Measurements from ENCODE around the gene DNAJB13. TPM values are rescaled to one million over a fixed set of nuclear protein-coding genes. Genes with fewer than 3 reads are reported as not detected.

The DNAJB13 gene
- total RNA-seq, 1 donor from 2014 or later, result not detected

DNA sequence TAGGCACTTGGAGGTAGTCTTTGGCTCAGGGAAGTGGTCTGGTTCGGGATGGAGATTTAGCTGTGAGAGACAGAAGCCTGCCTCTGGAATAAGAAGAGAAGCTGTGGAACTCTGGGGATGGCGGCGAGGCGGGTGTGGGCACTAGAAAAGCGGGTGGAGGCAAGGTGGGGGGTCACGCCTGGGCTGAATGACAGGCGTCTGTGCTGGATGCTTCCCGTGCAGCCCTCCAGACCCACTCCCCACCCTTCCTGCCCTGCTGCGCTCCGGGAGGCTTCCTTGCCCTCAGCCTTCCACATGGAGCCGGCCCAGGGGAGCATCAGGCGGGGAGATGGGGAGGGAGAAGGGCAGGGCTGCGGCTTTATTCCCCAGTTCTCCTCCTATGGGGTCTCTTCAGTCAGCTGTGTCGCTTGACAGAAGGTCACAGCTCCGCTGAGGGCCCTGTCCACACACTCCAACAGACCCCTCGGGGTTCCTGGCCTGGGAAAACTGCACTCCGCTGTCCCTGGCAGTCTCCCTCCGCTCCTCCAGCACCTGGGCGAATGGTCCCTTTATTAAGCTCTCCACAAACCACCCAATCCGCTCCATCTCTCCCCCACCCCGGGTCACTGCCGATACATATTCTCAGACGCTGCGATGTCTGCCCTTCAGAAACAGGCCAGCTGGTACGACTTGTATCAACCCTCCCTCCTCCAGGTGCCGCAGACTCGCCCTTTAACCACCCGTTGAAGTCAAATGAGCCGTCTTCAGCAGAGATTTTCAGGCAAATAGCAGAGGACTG is 6.2 kb downstream of the DNAJB13 start:
- no peak for DNase-seq

DNA sequence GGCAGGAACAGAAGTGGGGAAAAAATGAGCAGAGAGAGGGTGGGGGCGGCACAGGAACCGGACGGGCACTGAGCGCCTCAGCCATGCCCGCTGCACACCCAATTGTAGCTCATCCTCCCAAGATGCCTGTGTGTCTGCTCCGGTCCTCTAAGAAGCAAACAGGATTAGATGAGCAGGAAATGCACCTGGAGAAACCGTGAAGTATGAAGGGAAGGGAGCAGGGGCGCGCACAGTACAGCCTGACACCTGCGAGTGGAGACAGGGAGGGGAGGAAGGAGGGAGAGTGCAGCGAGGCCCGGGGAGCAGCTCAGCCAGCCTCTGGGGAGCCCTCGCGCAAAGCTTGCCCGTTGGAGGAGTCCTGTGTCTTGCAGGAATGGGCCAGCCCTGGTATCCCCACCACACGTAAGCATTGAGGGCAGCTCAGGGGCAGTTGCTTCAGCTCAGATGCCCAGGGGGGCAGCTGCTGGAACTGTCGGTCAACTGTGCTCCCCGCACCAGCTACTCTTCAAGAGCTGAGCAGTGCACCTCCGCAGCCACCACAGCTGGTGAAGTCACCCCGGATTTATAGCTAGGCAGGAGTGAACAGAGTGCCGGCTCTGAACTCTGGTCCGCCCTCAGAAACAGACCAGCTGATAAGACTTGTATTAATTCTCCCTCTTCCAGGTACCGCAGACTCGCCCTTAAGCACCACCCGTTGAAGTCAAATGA is 7.0 kb downstream of the DNAJB13 start:
- DNase-seq, result no peak

DNA sequence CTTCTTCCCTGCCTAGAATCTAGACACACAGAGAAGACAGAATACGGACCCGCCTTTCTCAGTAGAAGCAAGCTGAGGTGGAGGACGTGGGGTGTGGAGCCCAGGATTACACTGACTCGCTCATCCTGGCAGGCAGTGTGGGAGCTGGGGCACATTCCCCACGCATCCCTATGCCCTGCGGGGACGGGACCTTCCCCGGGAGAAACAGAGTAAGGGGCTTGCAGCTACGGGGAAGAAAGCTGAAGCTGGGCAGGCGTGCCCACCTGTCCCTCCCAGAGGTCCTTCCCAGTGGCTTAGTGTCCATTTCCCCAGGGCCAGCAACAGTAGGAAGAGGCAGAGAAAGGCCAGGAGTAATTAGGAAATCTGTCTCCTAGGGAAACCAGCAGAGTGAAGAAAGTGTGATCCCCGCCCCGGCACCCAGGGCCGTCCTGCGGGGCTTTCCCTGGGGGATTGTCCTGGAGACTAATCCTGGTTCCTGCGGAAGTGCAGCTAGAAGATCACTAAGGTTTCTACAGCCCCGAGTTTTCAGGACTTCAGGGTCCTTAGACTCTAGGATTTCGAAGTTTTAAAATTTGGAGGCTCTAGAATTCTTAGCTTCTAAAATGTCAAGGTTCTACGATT is 7.8 kb downstream of the DNAJB13 start:
- DNase-seq, result no peak

DNA sequence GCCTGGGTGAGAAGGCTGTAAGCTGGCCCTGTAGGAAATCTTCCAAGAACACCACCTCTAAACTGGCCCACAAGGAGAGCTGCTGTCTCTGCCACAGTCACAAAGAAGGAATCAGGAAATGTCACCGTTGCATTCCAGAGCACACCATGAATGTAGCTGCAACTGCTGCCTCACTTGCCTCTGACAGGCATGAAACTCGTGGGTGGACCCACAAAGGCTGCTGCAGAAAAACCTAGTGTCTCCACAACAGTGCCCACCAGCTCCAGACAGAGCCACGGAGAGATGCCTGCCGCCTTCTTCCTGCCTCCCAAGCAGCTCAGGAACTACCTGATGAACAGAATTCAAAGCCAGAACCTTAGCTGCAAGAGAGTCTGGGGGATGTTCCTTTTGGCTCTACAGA is 10.5 kb downstream of the DNAJB13 start:
- DNase-seq, result no peak

DNA sequence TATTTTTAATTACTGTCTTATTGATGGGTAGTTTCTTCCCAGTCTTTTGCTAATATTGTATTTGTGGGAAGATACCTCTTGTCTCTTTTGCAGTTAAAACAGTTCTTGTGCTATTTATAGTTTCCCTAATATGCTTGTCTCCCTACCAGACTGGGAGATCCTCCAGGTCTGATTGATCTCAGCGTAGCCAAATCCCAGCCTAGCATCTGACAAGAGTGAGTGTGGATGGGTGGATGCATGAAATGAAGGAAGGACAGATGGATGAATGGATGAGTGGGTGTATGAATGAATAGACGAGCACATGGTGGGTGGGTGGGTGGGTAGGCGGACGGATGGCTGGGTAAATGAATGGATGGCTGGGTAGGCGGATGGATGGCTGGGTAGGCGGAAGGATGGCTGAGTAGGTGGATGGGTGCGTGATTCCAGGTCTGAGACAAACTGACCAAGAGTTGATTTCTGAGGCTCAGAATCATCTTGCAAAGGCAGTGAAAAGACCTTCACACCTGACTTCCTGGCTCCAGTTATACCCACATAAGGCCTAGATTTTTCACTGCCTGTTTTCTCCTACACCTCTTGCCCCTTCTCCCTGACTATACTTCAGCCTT is 11.4 kb downstream of the DNAJB13 start:
- DNase-seq, result no peak

DNA sequence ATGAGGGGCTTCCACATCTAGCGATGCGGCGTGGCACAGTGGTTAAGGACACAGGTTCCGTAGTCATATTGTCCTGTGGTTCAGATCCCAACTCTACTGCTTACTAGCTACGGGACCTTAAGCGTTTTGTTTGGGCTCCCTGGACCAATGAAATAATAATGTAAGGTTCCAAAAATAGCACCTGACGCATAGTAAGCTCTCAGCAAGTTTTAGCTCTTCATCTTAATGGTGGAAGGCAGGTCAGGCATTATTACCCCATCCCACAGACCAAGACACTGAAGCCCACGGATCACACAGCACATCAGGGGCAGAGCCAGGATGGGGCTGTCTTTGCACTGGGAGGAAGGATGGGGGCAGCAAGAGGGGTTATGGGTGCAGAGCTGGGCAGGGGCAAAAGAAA is 13.0 kb downstream of the DNAJB13 start:
- no peak for DNase-seq

DNA sequence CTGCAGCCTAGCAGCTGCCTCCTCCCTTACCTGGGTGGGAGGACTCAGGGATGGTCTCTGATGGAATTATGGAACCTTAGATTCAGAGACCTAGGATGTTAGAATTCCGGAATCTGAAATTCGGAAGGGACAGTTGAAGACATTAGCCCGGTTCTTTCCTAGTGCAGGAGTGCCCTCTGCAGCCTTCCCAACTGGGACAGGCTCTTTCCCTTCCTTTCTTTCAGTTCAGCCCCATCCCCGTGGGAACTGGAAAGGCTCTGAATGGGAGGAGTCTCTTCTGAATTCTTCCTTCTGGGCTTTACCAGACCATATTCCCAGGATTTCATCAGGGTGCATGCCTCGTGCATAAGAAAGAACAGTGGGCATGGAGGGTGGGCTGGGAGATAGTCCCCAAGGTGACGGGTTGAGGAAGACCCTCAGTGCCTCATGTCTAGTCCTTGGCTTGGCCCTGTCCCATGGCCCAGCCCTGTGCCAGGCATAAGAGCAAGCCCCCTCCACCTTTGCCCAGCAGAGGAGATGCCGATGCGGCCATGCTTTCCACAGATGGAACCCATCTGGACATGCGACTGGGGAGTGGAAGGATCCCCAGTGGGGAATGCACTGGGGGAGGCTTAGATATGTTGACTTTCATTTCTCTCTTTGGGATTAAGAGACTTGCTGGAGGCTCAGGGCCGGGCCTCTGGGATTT is 14.4 kb downstream of the DNAJB13 start:
- no peak for DNase-seq

DNA sequence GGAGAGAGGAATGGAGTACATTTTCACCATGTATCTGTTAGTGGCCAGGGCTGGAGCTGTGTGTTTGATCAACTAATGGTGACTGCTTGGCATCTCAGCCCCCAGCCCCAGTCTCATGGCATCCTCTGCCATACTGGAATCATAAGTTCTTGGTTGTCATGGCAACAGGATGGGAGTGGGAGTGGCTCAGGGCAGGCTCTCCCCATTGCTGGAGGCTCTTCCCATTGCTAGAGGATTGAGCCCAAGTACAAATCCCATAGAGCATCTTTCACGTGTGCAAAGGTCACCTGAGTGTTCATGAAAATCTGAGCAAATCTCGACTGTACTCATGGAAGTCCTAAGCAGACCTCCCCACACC is 14.9 kb downstream of the DNAJB13 start:
- DNase-seq, result no peak

DNA sequence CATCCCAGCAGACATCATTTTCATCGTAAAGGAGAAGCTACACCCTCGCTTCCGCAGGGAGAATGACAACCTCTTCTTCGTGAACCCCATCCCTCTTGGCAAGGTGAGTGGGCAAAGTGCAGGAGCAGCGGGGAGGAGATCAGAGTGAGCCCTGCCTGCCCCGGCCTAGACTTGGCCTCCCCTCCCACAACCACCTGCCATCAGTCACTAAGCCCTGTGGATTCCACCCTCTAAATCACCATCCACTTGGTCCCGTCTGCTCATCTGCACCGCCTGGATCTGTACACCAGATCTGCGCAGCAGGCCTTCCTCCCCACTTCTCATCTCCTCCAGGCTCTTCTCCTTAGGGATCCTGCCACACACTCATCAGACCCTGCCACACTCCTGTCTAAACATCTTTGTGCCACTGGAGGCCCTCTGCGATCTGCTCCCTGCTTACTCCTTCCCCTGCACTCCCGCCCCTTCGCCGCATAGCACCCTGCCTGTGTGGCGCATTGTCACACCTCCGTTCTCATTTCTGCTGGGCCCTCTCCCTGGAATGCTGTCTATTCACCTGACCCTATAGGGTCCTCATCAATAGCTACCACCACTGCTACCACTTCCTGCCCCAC is 17.6 kb downstream of the DNAJB13 start:
- DNase-seq, result no peak

DNA sequence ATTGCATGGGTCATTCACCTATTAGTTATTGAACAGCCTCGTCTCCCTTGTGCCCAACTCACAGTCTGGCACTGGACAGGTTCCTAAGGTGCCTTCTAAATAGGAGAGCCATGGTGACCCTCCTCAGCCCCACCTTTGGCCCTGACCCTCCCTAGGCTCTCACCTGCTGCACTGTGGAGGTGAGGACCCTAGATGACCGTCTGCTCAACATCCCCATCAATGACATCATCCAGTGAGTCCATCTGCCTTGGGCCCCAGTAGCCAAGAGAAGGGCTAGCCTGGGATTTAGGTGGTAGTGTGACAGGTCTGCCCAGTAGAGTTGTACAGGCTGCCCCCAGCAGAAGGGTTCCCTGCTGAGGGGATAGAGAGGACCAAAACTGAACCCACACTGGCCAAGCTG is 18.3 kb downstream of the DNAJB13 start:
- no peak for DNase-seq

DNA sequence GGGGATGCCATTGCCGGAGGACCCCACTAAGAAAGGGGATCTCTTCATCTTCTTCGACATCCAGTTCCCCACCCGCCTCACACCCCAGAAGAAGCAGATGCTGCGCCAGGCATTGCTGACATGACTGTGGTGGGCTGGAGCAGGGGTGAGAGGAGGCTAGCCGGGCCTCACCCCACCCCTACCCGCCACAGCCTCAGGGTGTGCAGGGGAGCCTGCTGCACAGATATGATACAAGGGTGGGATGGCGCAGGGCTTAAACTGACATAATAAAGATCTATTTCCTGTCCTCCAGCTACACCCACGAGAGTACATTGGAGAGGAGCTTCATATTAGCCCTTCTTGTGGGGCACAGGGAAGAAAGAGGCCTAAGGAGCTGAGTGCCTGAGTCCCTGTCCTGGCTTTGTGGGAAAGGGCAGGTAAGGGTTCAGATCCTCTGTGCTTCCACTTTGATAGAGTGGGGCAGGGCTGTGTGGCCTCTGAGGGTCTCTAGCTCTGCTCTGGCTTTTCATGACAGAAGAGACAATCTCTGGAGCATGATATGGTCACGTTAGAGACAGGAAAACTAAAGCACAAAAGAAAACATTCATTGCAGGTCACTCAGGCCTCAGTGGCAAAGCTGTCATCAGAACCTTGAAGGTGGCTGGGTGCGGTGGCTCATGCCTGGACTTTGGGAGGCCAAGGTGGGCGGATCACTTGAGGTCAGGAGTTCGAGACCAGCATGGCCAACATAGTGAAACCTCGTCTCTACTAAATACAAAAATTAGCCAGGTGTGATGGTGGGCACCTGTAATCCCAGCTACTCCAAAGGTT is 19.4 kb downstream of the DNAJB13 start:
- DNase-seq, result no peak

DNA sequence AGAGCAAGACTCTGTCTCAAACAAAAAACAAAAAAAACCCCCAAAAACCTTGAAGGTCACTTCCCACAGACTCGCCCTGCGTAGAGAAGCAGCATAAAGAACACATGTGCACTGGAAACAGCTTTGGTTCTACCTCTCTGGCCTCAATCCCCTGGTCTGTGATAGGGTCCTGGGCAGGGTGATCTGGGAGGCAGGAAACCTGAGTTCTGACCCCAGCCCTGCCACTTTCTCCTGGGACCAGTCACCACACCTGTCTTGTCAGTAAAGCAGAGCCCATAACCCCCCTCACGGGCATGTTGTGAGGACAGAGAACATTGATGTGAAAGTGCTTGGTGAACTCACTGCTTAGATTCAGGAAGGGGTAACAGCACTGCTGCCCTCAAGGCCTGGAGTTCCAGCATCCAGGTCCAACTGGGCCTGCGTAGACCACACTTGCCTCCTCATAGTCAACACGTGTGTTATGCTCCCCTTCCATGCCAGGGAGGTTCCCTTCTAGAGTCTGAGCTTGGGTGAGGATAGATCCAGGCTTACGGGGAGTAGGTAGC is 20.4 kb downstream of the DNAJB13 start:
- no peak for DNase-seq

DNA sequence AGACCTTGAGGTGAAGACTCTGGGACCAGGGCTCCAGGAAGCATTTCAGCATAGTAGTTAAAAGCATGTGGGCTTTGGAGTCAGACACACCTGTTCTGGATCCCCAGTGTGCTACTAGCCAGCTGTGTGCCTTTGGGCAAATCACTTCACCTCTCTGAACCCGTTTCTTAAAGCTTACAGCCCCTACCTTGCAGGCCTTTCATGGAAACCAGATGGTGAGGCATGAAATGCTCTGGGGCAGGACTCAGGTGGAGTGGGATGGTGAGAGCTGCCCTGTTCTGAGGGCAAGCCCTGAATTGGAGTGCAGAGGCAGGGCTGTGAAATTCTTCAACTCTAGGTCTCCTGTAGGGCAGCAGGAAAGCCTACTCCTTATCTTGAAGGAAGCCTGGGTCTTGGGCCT is 21.4 kb downstream of the DNAJB13 start:
- no peak for DNase-seq

DNA sequence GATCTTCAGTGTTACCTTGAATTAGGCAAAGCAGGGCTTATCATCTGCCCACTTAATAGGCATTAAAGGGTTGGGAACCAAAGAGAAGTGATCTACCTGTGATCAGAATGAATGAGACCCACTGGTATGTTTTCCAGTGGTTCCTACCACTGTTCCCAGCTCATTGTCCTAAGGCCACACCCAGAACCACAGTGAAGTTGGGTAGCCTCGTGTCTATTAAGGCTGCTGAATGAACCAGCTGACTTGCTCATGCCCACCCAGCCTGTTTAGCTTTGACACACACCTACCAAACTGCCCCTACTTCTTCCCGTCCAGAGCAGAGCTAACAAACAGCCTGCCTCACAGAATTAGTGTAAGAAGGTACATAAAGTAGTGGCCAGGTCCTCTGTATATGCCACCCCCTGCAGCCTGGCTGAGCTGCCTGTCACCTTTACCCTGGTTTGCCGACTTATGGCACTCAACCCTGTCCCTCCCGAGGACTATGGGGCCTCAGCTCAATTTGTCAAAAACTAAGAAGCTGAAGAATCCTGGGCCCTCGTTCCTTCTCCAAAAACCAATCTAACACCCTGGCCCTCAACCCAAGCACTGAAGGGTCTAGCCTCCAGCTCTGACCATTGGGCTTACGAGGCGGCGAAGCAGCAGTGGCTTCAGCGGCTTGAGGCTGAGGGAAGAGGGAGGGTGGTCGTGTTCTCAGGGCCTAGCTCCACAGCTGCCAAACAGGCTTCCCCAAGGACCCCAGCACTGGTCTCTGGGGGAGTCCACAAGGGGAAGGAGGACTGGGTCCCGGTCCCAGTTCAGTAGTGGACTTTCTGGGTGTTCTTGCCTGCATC is 22.0 kb downstream of the DNAJB13 start:
- DNase-seq, result no peak

DNA sequence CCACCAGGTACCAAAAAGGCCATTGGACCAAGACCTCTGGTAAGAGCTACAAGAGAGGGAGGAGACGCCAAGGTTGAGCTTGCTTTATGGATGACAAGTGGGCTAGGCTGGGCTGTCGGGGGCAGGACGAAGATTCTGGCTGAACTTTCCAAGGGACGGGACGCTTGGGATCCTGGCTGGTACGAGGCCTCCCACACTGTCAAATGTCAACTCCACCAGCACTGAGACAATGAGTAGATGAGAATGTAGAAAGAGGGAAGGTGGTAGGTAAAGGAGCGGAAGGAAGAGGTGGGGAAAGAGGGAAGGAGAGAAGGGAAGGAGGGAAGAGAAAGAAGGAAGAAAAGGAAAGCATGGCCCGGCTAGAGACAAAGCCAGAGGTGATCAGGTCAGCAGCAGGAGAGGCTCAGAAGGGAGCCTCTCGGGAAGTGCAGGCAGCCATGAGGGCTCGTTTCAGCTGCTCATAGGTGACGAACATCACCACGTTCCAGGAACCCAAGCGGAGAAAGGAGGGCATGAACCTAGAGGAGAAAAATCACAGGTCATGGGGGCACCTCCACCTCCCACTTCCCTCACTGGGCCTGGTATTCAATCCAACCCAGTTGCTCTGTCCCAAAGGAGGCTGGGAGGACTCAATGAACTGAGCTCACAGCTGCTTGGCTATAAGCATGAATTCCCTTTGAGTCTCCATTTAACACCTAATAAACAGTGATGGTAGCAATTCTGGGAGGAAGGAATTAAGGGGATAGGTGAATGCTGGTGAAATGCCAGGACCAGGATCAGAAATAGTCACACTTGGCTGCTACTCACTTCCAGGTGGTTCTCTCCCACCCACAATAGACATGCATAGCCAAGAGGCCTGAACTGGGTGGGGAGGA is 24.0 kb downstream of the DNAJB13 start:
- no peak for DNase-seq

DNA sequence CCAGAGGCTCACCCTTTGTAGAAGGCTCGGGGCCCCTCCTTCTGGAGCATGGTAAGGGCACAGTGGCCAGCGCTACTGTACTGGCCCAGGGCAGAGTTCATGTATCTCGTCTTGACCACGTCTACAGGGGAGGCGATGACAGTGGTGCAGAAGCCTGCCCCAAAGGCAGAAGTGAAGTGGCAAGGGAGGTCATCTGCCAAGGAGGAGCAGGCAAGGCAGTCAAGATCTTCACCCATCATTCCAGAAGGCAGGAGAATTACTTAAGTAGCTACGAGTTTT is 24.6 kb downstream of the DNAJB13 start:
- no peak for DNase-seq

DNA sequence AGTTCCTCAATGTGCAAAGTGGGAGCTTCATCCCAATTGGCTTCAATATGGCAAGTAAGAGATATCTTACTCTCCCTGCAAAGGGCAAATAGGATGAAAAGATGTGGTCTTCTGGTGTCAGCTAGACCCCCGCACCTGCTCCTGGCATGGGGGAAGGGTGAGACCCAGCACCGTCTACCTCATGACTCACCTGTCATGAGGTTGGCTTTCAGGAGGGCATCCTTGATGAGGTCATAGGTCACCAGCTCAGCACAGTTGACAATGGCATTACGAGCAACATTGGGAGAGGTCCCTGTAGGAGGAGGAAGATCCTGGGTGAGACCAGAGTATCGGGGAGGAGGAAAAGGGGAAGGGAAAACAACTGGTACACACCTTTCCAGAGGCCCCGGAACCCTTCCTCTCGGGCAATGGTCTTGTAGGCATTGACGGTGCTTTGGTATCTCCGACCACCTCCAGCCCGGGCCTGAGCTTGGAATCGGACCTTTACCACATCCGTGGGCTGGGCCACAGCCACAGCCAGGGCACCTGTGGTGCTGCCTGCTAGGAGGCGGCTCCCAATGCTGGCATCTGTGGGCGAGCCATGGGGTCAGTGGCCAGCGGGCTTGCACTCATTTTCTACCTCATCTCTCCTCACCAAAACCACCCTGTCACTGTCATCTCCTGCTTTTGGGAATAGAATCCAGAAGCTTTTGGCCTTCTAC is 25.8 kb downstream of the DNAJB13 start:
- no peak for DNase-seq

DNA sequence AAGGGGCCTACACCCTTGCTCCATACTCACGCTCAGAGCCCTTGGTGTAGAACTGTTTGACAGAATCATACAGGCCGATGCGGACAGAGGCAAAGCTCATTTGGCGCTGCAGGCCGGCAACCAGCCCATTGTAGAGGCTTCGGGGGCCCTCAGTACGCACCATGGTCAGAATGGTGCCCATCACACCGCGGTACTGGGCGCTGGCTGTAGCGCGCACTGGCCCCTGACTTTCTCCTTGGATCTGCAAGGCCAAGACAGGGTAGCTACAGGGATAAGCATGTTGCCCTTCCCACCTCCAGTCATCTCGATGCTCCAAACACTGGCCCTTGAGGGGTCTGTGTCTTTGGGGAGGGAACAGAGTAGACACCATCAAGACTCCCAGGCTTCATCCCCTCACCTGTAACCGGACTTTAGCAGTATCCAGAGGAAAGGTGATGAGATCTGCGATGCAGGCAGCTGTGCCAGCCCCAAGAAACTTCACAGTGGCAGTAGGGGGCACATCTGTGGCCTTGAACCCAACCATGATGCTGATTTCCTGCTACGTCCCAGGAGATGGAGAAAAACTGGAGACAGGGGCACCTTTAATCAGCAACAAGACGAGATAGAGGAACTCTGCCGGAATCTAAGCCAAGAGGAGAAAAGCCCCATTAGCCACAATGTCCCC is 27.2 kb downstream of the DNAJB13 start:
- no peak for DNase-seq
